Prostate gland (tissue), 2 donors: ENCODE results near the gene TMA16. TPM values are rescaled to one million over a fixed set of nuclear protein-coding genes. Genes with fewer than 3 reads are reported as not detected.

ENCODE experiments used
- DNase-seq: peaks from one replicate; pipeline ENCODE4 v3.0.0-alpha.2; 2019; ENCODE audit warnings: low spot score
- H3K27ac ChIP-seq, 2 donors: fragments of 200-600 bp; sonication (generic); 2 replicates each; pipeline ENCODE4 v1.5.1; 2017 to 2019
- H3K27me3 ChIP-seq: fragments of 200-600 bp; sonication (generic); replicated peaks from 2 replicates; pipeline ENCODE4 v1.5.1; 2019; ENCODE audit not compliant: insufficient read depth
- H3K36me3 ChIP-seq, 2 donors: fragments of 200-600 bp; sonication (generic); 1 replicate in 1 of 2; 2 replicates in 1 of 2; pipeline versions ENCODE4 v1.5.1 to v1.8.1; 2017 to 2019
- H3K4me1 ChIP-seq: fragments of 200-600 bp; sonication (generic); replicated peaks from 2 replicates; pipeline ENCODE4 v1.5.1; 2019
- H3K4me3 ChIP-seq, 2 donors: fragments of 200-600 bp; sonication (generic); 2 replicates each; pipeline ENCODE4 v1.5.1; 2017 to 2019
- H3K9me3 ChIP-seq: fragments of 200-600 bp; sonication (generic); 2 replicates; pipeline ENCODE4 v1.5.1; 2017
- POLR2A ChIP-seq: fragments of 450-650 bp; IDR thresholded peaks from one replicate; pipeline ENCODE4 v1.6.1; 2016; ENCODE audit warnings: antibody characterized with exemption, mild to moderate bottlenecking
- POLR2AphosphoS5 ChIP-seq: sonication (generic); formaldehyde crosslinking; IDR thresholded peaks from one replicate; pipeline ENCODE4 v1.6.1; 2017; ENCODE audit warnings: antibody characterized with exemption
- WGBS: methylation state at CpG from one replicate; pipeline ENCODE4 v1.1.5; 2018; 5-methylcytosine and 5-hydroxymethylcytosine counted together
- intact Hi-C: fragments of 100-400 bp; cut with DNase I; formaldehyde crosslinking; loops from one replicate; pipeline ENCODE4 v1.14.2; 2022
- total RNA-seq, 2 donors: library from RNA; depleted of rRNA; stranded (reverse); fragments of >200 nt; gene quantifications; one replicate each; pipeline ENCODE4 v1.1.0, GENCODE V29; 2016
- TF ChIP-seq, protein P1 (sequence below), 4 experiments: fragments of 200-600 bp in 2 of 4; fragments of 450-650 bp in 2 of 4; sonication (generic) in 2 of 4; IDR thresholded peaks; 1 replicate in 3 of 4; 2 replicates in 1 of 4; pipeline ENCODE4 v1.5.1; 2016 to 2019; ENCODE audit warnings: antibody characterized with exemption in 4 of 4, mild to moderate bottlenecking in 2 of 4, moderate library complexity in 2 of 4

Gene TMA16
- total RNA-seq, 2 donors from 2014 or later, result 12.9 to 17.3 TPM

- Histone ChIP-seq H3K4me1 (no peaks in the 10 kb centered on the region), H3K27me3 (no peaks in the 10 kb centered on the region), H3K9me3 (no peaks in the 10 kb centered on the region), H3K27ac (no peak overlapping the region), H3K4me3 (no peak overlapping the region), H3K36me3 (no peaks in the 10 kb centered on the region)
- TF ChIP-seq, protein P1, sequence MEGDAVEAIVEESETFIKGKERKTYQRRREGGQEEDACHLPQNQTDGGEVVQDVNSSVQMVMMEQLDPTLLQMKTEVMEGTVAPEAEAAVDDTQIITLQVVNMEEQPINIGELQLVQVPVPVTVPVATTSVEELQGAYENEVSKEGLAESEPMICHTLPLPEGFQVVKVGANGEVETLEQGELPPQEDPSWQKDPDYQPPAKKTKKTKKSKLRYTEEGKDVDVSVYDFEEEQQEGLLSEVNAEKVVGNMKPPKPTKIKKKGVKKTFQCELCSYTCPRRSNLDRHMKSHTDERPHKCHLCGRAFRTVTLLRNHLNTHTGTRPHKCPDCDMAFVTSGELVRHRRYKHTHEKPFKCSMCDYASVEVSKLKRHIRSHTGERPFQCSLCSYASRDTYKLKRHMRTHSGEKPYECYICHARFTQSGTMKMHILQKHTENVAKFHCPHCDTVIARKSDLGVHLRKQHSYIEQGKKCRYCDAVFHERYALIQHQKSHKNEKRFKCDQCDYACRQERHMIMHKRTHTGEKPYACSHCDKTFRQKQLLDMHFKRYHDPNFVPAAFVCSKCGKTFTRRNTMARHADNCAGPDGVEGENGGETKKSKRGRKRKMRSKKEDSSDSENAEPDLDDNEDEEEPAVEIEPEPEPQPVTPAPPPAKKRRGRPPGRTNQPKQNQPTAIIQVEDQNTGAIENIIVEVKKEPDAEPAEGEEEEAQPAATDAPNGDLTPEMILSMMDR (IDR thresholded peaks at IDR 0.05), result no peak
- TF ChIP-seq POLR2A (no peak), POLR2AphosphoS5 (no peak)
- DNase-seq, result no peak
- intact Hi-C loops, result no loop called here
- WGBS, result 96% methylated on average over 3 of the region's 3 CpGs
Measured at GRCh38 chr4:163542275-163542674, 47.8 kb downstream of the TMA16 start.

DNA sequence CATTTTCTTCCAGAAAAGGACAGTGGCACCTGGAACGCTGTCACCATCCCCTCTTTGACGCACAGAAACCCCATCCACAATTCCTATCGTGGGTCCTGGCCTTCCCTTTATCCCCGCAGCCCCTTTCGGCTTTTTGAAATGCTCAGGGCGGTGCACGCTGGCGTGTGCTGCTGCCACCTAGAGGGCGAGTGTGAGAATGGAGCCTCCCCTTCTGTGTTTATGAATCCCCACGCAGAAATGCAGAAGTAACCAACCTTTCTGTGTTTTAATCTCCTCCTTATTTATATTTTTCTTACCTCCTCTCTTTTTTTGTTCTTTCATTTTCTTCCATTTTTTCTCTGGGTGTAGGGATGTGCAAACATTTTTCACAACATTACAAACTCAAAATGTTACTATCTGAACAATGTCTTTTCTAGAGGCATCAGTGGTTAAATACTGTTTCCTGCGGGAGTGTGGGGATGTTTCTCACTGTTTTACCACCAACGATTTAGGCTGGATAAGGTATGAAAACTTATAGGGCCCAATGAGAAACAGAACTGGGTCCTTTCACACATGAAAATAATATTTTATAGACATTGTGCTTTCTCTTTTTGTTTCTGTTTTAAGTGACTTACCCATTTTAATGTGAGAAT is 50.0 kb downstream of the TMA16 start:
- Histone ChIP-seq H3K4me1 (no peaks in the 10 kb centered on the region), H3K27ac (no peak overlapping the region), H3K4me3 (peak overlapping the region in 1 of 2 donors; percentile 16), H3K36me3 (no peaks in the 10 kb centered on the region), H3K27me3 (no peaks in the 10 kb centered on the region), H3K9me3 (no peaks in the 10 kb centered on the region)
- TF ChIP-seq, protein P1 (IDR thresholded peaks at IDR 0.05), result peak; percentile 56 to 71 (median 65)
- TF ChIP-seq POLR2AphosphoS5, result no peak
- 6% methylated on average over 12 of the region's 12 CpGs for WGBS
- intact Hi-C loops, result loop anchor here (5.0 kb wide), 2 partner anchors 57 to 1047 kb away; no protein-coding TSS in a partner anchor
- peak; percentile 25 for DNase-seq

GRCh38 chr4:163548481-163549243 is 54.2 kb downstream of the TMA16 start:
- intact Hi-C loops, result loop anchor here (5.0 kb wide), 2 partner anchors 61 to 1051 kb away; no protein-coding TSS in a partner anchor
- no peak overlapping the region for H3K4me3 ChIP-seq
- no peaks in the 10 kb centered on the region for H3K27me3 ChIP-seq
- TF ChIP-seq, protein P1 (IDR thresholded peaks at IDR 0.05), result peak in 3 of 4 experiments; percentile 39 to 73 (median 66)
- TF ChIP-seq POLR2AphosphoS5 (no peak), POLR2A (no peak)
- H3K4me1 ChIP-seq, result no peaks in the 10 kb centered on the region
- H3K27ac ChIP-seq, result no peak overlapping the region
- no peaks in the 10 kb centered on the region for H3K9me3 ChIP-seq
- no peak for DNase-seq
- 50% methylated on average over 10 of the region's 10 CpGs for WGBS
- H3K36me3 ChIP-seq, result no peaks in the 10 kb centered on the region

- H3K9me3 ChIP-seq, result no peaks in the 10 kb centered on the region
- TF ChIP-seq POLR2A (no peak), POLR2AphosphoS5 (no peak)
- no peak for DNase-seq
- H3K27ac ChIP-seq, result no peak overlapping the region
- H3K4me3 ChIP-seq, result no peak overlapping the region
- H3K4me1 ChIP-seq, result no peaks in the 10 kb centered on the region
- 58% methylated on average over 6 of the region's 6 CpGs for WGBS
- intact Hi-C loops, result loop anchor here (10.0 kb wide), 1 partner anchor 464 kb away; no protein-coding TSS in a partner anchor
- H3K36me3 ChIP-seq, result no peaks in the 10 kb centered on the region
- no peaks in the 10 kb centered on the region for H3K27me3 ChIP-seq
Measured at GRCh38 chr4:163550869-163551267, 56.4 kb downstream of the TMA16 start.

GRCh38 chr4:163553146-163553545 is 58.7 kb downstream of the TMA16 start:
- WGBS, result 57% methylated on average over 4 of the region's 4 CpGs
- no peak for DNase-seq
- Histone ChIP-seq H3K27me3 (no peaks in the 10 kb centered on the region), H3K27ac (no peak overlapping the region), H3K4me1 (no peaks in the 10 kb centered on the region), H3K4me3 (no peak overlapping the region), H3K36me3 (no peaks in the 10 kb centered on the region), H3K9me3 (no peaks in the 10 kb centered on the region)
- intact Hi-C loops, result loop anchor here (10.0 kb wide), 1 partner anchor 462 kb away; no protein-coding TSS in a partner anchor
- TF ChIP-seq, protein P1 (IDR thresholded peaks at IDR 0.05), result no peak
- TF ChIP-seq POLR2AphosphoS5 (no peak), POLR2A (no peak)
